Stimulated activated naive CD8-positive, alpha-beta T cell treated with anti-CD3 and anti-CD28 coated beads, Interleukin-15, Interleukin-2, amounts not matched to agents 100 ng/mL and 50 ng/mL, for 24 hours (primary cell): ENCODE data around the gene SLC41A1.
A peak's percentile ranks its signal among the peaks of the same experiment; 100 is the strongest.

Experiments used
- H3K27ac Mint-ChIP-seq: one replicate; pipeline ENCODE4 v1.8.0; 2021; ENCODE audit warnings: mild to moderate bottlenecking, mixed read lengths
- H3K27me3 Mint-ChIP-seq: one replicate; pipeline ENCODE4 v1.8.0; 2021; ENCODE audit warnings: mixed read lengths
- H3K36me3 Mint-ChIP-seq: one replicate; pipeline ENCODE4 v1.8.0; 2021; ENCODE audit warnings: low read depth, mixed read lengths
- H3K4me1 Mint-ChIP-seq: one replicate; pipeline ENCODE4 v1.8.0; 2021; ENCODE audit warnings: low read depth, mixed read lengths
- H3K4me3 Mint-ChIP-seq: one replicate; pipeline ENCODE4 v1.8.0; 2021; ENCODE audit warnings: mild to moderate bottlenecking, mixed read lengths
- H3K9me3 Mint-ChIP-seq: one replicate; pipeline ENCODE4 v1.8.0; 2021; ENCODE audit warnings: mixed read lengths

The SLC41A1 gene

DNA sequence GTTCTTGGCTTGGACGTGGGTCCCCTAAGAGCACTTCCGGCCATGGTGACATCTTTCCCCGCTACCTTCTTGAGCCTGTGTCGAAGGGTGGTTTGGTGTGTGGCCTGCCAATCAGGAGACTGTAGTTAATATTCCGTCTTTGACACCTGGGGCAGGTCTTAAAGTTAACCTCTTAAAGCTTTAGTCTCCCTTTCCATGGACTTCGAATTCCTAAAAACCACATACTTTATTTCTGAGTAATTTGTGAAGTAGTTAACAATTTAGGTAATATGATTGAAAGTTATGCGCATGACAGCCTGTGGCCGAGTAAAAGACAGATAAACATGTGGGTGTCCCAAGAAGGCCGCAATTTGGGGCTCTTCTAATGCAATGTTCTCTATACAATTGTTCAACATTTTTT lies 27.6 kb downstream of the SLC41A1 start:
- no peak overlapping the region for H3K4me3 Mint-ChIP-seq
- no peaks in the 10 kb centered on the region for H3K9me3 Mint-ChIP-seq
- no peak overlapping the region for H3K27ac Mint-ChIP-seq
- peaks cover 3% of the 10 kb centered on the region for H3K36me3 Mint-ChIP-seq
- H3K27me3 Mint-ChIP-seq, result no peaks in the 10 kb centered on the region
- peaks cover 8% of the 10 kb centered on the region for H3K4me1 Mint-ChIP-seq

GRCh38 chr1:205783904-205784303 lies 29.1 kb downstream of the SLC41A1 start:
- H3K4me1 Mint-ChIP-seq, result peaks cover 8% of the 10 kb centered on the region
- no peak overlapping the region for H3K4me3 Mint-ChIP-seq

GRCh38 chr1:205783433-205783795 lies 29.6 kb downstream of the SLC41A1 start:
- Mint-ChIP-seq H3K4me1 (peaks cover 8% of the 10 kb centered on the region), H3K27ac (no peak overlapping the region)

More at GRCh38 chr1:205783904-205784303, 29.1 kb downstream of the SLC41A1 start:
- Mint-ChIP-seq H3K27ac (no peak overlapping the region), H3K27me3 (no peaks in the 10 kb centered on the region), H3K36me3 (no peaks in the 10 kb centered on the region), H3K9me3 (no peaks in the 10 kb centered on the region)

GRCh38 chr1:205782627-205783432 lies 30.2 kb downstream of the SLC41A1 start:
- H3K27ac Mint-ChIP-seq, result no peak overlapping the region
- H3K36me3 Mint-ChIP-seq, result no peaks in the 10 kb centered on the region
- no peaks in the 10 kb centered on the region for H3K27me3 Mint-ChIP-seq
- H3K4me3 Mint-ChIP-seq, result no peak overlapping the region
- H3K9me3 Mint-ChIP-seq, result no peaks in the 10 kb centered on the region
- H3K4me1 Mint-ChIP-seq, result peaks cover 8% of the 10 kb centered on the region

More at GRCh38 chr1:205783433-205783795, 29.6 kb downstream of the SLC41A1 start:
- no peaks in the 10 kb centered on the region for H3K9me3 Mint-ChIP-seq
- no peak overlapping the region for H3K4me3 Mint-ChIP-seq
- H3K27me3 Mint-ChIP-seq, result no peaks in the 10 kb centered on the region
- no peaks in the 10 kb centered on the region for H3K36me3 Mint-ChIP-seq

GRCh38 chr1:205780335-205780734 lies 32.7 kb downstream of the SLC41A1 start:
- Mint-ChIP-seq H3K36me3 (no peaks in the 10 kb centered on the region), H3K27ac (peak overlapping the region; percentile 45), H3K9me3 (no peaks in the 10 kb centered on the region), H3K4me1 (peaks cover 21% of the 10 kb centered on the region), H3K27me3 (no peaks in the 10 kb centered on the region), H3K4me3 (no peak overlapping the region)

- peaks cover 4% of the 10 kb centered on the region for H3K36me3 Mint-ChIP-seq
- H3K9me3 Mint-ChIP-seq, result no peaks in the 10 kb centered on the region
- H3K4me3 Mint-ChIP-seq, result no peak overlapping the region
- H3K4me1 Mint-ChIP-seq, result peaks cover 36% of the 10 kb centered on the region
- H3K27ac Mint-ChIP-seq, result no peak overlapping the region
- H3K27me3 Mint-ChIP-seq, result no peaks in the 10 kb centered on the region
Measured at GRCh38 chr1:205777994-205778393, 35.0 kb downstream of the SLC41A1 start.

DNA sequence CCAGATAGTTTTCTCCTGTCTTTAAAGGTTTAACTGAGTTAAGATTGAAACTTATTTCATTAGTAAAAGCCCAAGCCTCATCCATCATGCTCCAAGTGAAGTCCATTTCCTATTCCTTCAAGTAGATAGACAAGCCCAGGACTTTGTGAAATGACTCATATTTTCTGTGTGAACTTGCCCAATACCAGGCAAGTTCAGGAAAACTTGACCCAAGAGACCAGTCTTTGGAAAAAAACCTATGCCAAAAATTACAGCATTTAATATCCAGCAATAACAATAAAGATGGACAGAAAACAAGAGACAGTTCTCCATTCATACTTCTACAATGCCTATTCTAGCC lies 37.3 kb downstream of the SLC41A1 start:
- Mint-ChIP-seq H3K9me3 (no peaks in the 10 kb centered on the region), H3K27ac (peak overlapping the region; percentile 93), H3K27me3 (no peaks in the 10 kb centered on the region), H3K36me3 (peaks cover 13% of the 10 kb centered on the region), H3K4me1 (peaks cover 52% of the 10 kb centered on the region), H3K4me3 (peak overlapping the region; percentile 87)

DNA sequence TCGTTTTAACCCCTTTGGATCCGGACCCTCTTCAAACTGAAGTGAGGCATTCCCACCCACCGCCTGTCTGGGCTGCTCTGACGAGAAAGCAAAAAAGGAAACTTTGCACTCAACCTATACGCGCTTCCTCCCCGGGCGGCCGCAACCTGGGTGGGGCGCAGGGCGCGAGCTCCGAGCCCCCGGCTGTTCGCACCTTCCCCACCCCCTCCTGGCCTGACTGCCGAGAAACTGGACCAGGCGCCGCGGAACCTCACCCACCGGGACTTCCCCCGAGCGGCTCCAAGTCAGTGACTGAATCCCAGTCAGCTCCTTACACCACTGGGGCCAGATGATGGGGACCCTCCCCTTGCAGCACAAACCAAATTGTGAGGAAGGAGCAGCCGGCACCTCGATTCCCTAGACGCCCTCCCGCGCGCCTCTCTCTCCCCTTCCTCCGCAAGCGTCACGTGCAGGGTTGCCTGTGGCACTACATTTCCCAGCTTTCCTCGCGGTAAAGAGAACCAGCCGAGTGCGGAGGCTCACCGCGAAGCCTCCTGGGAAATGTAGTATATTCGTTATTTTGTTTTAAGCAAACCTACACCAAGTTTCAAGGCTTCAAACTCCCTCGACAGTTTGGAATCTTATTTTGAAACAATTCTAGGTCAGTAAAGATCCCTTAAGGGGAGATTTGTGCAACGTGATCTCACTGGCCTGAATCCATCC lies 37.8 kb downstream of the SLC41A1 start, which contains the start of gene RAB29:
Gene RAB29, minus strand, starts transcription at position 468 of the 702 bp plus-strand sequence. CDS start 526 bp downstream, outside the sequence.
- Mint-ChIP-seq H3K4me1 (peaks cover 57% of the 10 kb centered on the region), H3K36me3 (peaks cover 18% of the 10 kb centered on the region), H3K27ac (peak within 1 kb of the TSS; percentile 93), H3K9me3 (no peaks in the 10 kb centered on the region), H3K4me3 (peak within 1 kb of the TSS; percentile 87), H3K27me3 (no peaks in the 10 kb centered on the region)

- Mint-ChIP-seq H3K27ac (peak overlapping the region; percentile 93), H3K4me1 (peaks cover 60% of the 10 kb centered on the region), H3K36me3 (peaks cover 26% of the 10 kb centered on the region), H3K9me3 (no peaks in the 10 kb centered on the region), H3K27me3 (no peaks in the 10 kb centered on the region), H3K4me3 (peak overlapping the region; percentile 87)
Measured at GRCh38 chr1:205774198-205775014, 38.6 kb downstream of the SLC41A1 start.

DNA sequence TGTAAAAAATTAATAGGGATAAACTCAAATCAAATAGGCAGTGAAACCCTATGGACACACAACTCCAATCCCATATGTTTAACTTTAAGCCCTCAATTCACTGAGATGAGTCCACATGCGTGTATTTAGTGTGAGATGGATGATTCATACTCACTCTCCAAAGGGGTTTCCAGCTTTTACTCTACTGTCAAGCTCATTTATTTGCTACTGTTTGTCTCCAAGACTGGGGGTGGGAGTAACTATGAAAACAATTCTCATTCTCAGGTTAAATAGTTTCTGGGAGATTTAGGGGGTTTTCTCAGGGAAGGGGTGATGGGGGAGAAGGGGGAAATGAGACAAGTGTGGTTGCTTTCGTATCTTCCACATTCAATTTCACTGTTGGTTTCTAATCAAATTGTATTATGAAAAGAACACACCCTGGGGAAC lies 40.4 kb downstream of the SLC41A1 start:
- no peaks in the 10 kb centered on the region for H3K27me3 Mint-ChIP-seq
- peak overlapping the region; percentile 84 for H3K27ac Mint-ChIP-seq
- H3K4me1 Mint-ChIP-seq, result peaks cover 64% of the 10 kb centered on the region
- H3K4me3 Mint-ChIP-seq, result peak overlapping the region; percentile 87
- H3K9me3 Mint-ChIP-seq, result no peaks in the 10 kb centered on the region
- peaks cover 33% of the 10 kb centered on the region for H3K36me3 Mint-ChIP-seq

- Mint-ChIP-seq H3K9me3 (no peaks in the 10 kb centered on the region), H3K27me3 (no peaks in the 10 kb centered on the region), H3K36me3 (peaks cover 42% of the 10 kb centered on the region), H3K27ac (no peak overlapping the region), H3K4me1 (peaks cover 62% of the 10 kb centered on the region), H3K4me3 (no peak overlapping the region)
Measured at GRCh38 chr1:205770618-205771017, 42.4 kb downstream of the SLC41A1 start.

GRCh38 chr1:205769641-205770365 lies 43.2 kb downstream of the SLC41A1 start:
- H3K4me3 Mint-ChIP-seq, result no peak overlapping the region
- H3K27me3 Mint-ChIP-seq, result no peaks in the 10 kb centered on the region
- H3K9me3 Mint-ChIP-seq, result no peaks in the 10 kb centered on the region
- H3K36me3 Mint-ChIP-seq, result peaks cover 42% of the 10 kb centered on the region
- H3K27ac Mint-ChIP-seq, result no peak overlapping the region
- H3K4me1 Mint-ChIP-seq, result peaks cover 59% of the 10 kb centered on the region

DNA sequence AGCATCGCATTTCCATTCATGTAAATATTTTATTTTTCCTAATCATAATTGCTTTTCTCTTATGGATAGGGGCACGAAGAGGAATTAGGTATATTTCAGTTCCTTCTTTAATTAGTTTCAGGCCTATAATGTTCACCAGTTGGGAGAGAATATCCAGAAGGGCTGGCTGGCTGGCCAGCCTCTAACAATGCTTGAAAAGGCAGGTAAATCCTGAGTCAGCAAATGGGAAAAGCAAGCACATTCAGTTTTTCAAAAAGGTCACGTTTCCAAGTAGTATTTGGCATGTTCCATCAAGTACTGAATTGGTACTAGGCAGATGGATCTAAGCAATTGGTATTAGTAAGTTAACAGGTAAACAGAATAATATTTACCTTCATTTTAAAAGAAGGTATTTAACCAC lies 45.8 kb downstream of the SLC41A1 start:
- peaks cover 49% of the 10 kb centered on the region for H3K4me1 Mint-ChIP-seq
- peak overlapping the region; percentile 61 for H3K27ac Mint-ChIP-seq
- H3K36me3 Mint-ChIP-seq, result peaks cover 42% of the 10 kb centered on the region
- no peak overlapping the region for H3K4me3 Mint-ChIP-seq
- H3K9me3 Mint-ChIP-seq, result no peaks in the 10 kb centered on the region
- H3K27me3 Mint-ChIP-seq, result no peaks in the 10 kb centered on the region

DNA sequence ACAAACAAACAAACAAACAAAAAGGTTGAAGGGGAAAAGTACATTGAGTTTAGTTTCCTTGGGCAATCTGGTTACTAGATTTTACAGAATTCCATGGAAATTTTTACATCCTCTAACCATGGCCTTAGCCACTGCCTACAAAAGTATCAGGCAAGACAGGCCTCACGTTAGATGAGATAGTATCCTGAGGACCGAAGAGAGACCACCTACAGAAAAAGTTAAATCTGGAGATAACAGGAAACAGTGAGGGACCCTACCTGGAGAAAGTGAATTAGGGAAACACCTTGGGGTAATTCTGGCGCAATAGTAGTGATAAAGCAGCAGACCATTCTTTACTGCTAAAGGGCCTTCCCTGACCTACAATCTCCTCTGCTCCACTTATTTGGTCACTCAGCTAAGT lies 46.4 kb downstream of the SLC41A1 start:
- H3K27me3 Mint-ChIP-seq, result no peaks in the 10 kb centered on the region
- H3K9me3 Mint-ChIP-seq, result no peaks in the 10 kb centered on the region
- peaks cover 42% of the 10 kb centered on the region for H3K4me1 Mint-ChIP-seq
- no peak overlapping the region for H3K4me3 Mint-ChIP-seq
- H3K27ac Mint-ChIP-seq, result no peak overlapping the region
- peaks cover 40% of the 10 kb centered on the region for H3K36me3 Mint-ChIP-seq
